GM21737 (cell line): Measurements from ENCODE around the gene PRKCZ.

Experiments
- ATAC-seq: cut with Tn5 transposase; IDR thresholded peaks from one replicate; pipeline ENCODE4 v1.9.1; 2021; ENCODE audit warnings: mild to moderate bottlenecking, moderate library complexity; ENCODE audit not compliant: unreplicated experiment

Gene PRKCZ

DNA sequence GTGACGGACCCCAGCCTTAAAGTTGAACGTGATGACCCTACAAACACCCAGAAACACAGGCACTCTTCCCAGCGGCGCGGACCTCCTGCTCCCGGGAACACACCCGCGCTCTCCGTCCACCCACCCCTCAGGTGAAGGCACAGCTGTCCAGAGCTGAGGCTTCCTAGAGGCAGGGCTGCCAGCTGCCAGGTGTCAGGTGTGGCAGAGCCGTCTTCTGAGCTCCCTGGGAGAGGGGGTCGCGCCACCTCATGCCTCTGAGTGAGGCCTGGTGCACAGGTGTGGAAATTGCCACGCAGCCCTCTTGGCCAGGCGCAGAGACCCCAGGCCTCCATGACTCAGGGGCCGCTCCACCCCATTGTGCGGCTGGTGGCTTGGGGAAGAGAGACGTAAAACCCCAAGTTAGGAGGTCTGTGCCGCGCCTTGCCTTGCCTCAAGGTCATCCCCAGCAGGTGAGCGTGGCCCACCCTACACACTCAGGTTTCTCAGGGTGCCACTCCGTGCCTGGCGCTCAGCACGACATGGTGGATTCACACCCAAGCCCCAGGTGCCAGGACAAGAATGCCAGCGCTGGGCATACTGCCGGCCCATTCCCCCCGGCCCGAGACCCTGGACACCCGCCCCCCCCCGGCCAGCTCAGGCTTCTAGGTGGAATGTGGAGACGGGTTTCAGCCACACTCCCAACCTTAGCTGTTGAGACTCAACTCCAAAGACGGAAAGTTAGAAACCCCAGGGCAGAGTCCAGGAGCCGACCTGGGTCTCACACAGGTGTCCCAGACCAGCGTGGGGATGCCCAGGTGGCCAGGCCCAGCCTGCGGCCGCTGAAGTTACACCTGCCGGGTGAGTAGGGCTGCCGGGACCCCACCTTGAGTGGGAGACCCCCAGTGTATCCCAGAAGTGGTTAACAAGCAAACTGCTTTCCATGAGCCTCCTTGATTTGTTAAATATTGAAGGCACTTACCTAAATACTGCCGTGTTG, 136.0 kb downstream of the PRKCZ start:
- no peak for ATAC-seq

- no peak for ATAC-seq
Measured at GRCh38 chr1:2186901-2187300, 136.7 kb downstream of the PRKCZ start.

- no peak for ATAC-seq
Measured at GRCh38 chr1:2187619-2188018, 137.4 kb downstream of the PRKCZ start.

DNA sequence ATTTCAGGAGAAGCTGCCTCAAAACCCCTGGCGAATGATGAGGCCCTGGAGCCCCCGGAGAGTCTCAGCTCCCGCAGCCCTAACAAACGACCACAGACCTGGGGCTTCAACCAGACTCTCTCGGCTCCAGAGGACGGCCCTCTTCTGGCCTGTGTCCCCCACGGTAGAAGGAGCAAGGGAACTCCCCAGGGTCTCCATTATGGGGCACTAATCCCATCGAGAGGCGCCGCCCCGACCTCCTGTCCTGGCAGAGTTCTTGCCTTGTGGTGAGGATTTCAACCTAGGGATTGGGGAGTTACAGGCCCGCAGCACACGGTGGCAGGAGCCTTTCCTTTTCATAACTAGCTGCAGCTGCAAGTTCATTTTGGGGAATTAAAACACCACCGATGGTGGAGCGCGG, 138.1 kb downstream of the PRKCZ start:
- no peak for ATAC-seq

DNA sequence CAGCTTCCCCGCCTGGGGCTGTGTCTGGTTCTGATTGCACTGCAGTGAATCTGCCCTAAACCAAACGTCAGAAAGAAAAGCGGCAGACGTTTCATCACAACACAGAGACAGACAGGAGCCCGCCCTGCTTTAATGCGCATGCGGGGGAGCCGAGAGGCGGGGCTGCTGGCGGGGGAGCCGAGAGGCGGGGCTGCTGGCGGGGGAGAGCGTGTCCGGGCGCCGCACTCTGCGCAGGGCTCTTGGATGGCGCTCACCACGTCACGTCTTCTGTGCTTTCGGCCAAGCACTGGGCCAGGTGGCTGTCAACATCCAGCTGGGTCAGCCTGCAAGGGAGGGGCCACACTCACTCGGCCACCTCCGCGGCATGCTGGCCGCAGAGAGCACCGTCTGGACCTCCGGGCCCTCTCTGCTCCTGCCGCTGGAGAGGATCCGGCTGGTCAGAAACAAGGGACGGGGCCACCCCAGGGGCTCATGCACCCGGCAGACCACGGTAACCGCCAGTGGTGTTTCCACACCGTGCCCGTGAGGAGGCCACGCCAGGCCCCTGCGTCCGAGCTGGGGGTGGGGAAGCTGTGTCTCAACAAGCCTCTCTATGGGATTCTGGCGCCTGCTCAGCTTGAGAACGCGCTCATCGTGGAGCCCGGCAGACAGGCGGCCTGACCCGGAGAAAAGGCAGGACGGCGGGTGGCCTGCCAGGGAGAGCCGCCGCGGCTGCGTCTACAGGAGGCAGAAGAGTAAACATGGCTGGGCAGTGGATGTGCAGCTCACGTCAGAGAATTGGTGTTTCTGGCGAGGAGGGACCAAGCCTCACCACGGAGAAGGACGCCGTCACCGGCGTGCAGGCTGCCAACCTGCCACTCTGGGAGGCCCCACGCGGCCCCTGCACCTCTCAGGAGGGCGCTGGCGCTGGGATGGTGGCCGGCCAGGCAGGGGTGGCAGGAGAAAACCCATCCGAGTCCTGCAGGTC, 139.5 kb downstream of the PRKCZ start:
- ATAC-seq: peak; percentile 52

DNA sequence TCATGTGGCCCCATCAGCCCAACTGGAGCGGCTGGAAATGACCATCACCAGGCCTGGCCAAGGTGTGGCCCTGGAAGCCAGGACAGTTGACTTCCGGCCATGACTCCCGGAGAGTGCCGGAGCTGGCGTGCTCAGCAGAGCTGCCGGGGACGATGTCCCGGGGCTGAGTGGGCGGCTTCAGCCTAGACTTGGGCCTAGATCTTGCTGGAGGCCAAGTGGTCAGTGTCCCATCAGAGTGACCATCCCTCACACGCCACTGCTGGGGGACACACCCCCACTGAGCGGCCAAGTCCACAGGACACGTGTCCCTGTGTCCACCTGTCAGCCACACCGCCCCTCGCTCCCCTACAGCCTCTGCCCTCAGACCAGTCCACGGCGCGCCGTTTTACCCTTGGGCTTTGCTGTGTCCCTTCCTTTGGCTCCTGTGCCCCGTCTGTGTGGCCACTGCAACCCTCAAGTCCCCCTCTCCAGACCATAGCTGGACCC, 140.3 kb downstream of the PRKCZ start:
- no peak for ATAC-seq

- no peak for ATAC-seq
Measured at GRCh38 chr1:2192031-2192995, 142.1 kb downstream of the PRKCZ start.

DNA sequence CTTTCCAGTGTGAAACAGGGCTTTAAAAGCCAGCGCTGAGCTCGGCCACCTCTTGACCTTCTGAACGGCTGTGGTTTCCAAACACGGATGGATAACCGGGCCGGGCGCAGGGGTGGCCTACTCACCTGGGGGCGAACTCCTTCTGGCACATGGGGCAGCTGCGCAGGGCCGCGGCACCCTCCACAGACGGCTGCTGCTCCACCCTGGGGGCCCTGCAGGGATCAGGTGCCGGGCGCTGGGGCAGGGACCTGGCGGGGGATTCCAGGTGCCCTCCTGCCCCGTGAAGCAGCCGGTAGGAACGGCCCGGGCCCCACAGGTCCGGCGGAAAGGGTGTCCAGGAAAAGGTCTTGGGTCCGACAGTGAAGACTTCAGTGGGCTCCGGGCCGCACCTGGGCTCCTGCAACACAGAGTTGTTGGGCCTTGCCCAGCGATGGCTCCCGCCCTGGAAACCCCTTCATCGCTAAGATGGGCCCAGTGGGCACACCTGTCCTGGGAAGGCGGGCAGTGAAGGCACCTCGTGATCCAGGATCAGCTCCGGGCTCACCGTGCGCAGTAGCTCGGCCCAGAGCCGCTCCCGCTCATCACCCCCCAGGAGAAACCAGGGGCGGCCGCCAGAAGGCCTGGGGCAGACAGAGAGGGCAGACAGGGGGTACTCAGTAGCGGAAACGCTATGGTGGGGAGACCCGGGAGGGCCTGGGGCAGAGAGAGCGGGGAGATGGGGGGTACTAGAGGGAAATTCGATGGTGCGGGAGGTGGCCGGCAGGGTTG, 143.5 kb downstream of the PRKCZ start:
- no peak for ATAC-seq

GRCh38 chr1:2194319-2194897, 144.2 kb downstream of the PRKCZ start, which contains the start of gene FAAP20:
Gene FAAP20, minus strand, starts transcription at chr1:2194772. Its CDS starts 23 bp downstream, at chr1:2194749.
- peak; percentile 39 for ATAC-seq

DNA sequence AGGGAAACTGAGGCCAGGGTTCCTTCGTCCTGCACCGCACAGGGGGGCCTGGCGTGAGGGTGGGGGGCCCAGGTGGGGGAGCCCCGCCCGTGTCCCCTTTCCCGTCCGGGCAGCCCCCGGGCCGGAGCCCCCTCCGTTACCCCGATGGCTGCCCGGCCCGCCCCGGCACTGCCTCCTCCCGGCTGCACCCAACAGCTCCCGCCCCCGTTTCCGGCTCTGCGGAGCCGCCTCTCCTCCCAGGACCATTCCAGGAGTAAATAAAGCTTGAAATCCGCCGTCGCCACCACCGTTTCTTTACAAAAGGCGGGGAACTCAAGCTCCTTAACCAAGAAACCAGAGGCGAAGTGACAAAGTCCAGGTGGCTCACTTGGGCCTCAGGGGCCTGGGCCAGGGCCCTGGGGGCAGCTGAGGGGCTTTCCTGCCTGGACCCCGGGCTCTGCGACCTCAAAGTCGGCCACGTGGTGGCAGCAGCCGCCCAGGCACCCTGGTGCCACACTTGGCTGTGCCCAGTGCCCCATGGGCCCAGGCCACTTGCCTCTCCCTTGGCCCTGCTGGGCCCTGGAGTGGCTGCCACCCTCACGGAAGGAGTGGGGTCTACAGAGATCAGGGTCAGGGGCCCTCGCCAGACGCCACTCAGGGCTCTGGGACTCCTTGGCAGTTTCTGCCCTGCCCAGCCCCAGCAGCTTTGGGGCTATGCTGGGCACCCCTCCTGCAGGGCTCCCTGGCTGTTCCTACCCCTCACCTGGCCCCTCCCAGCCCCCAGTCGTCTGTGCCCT, 144.9 kb downstream of the PRKCZ start:
- peak; percentile 54 for ATAC-seq

DNA sequence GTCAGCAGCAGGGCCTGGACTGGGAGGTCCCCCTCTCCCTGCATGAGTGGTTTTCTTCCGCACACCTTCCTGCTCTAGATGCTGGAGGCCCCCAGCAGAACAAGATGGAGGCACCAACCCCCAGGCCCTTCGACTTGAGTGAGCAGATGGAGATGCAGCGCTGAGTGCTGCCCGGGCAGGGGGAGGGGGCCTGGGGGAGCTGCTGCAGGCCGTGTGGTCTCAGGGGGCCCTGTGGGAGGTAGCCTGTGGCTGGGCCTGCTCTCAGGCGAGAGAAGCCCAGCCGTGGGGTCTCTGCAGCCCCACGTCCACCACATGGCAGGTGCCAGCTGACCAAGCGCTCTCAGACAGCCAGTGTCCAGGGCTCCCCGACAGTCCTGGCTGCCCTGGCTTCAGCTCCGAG, 145.6 kb downstream of the PRKCZ start:
- ATAC-seq: no peak

GRCh38 chr1:2196901-2197638, 146.9 kb downstream of the PRKCZ start:
- ATAC-seq: no peak

DNA sequence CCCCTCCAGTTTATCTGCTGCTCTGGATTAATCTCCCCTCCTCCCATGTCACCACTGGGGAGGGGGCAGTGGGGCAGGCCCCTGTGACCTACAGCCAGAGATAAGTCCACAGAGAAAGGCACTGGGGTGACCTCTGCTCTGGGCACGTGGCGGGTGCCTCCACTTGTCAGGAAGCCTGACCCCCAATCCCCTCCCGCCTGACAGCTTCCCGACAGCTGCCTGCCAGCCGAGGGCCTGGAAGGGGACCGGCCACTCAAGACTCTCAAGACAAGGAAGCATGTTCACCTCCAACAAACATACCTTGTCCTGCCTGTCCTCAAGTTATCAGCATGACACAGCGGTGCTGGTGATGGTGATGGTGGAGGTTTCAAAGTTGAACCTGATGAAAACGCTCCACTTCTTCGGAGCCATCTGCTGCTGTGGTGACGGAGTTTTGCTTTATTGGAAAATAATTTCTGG, 147.5 kb downstream of the PRKCZ start:
- ATAC-seq: no peak

DNA sequence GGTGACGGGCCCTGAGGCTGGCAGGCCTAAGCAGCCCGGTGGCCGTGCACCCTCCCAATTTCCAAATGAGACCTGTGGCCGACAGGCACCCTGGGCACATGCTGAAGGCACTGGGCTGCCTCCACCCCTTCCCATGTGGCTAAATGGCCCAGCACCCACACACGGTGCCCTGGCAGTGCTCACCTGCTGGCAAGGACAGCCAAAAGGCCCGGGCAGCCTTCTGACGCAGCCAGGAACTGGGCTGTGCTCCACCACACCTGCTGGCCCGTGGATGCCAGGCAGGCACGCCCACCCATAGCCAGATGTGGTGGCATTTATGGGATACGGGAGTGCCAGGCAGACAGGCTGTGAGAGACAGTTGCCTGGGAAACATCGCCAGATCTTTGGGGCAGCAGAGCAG, 148.4 kb downstream of the PRKCZ start:
- no peak for ATAC-seq

DNA sequence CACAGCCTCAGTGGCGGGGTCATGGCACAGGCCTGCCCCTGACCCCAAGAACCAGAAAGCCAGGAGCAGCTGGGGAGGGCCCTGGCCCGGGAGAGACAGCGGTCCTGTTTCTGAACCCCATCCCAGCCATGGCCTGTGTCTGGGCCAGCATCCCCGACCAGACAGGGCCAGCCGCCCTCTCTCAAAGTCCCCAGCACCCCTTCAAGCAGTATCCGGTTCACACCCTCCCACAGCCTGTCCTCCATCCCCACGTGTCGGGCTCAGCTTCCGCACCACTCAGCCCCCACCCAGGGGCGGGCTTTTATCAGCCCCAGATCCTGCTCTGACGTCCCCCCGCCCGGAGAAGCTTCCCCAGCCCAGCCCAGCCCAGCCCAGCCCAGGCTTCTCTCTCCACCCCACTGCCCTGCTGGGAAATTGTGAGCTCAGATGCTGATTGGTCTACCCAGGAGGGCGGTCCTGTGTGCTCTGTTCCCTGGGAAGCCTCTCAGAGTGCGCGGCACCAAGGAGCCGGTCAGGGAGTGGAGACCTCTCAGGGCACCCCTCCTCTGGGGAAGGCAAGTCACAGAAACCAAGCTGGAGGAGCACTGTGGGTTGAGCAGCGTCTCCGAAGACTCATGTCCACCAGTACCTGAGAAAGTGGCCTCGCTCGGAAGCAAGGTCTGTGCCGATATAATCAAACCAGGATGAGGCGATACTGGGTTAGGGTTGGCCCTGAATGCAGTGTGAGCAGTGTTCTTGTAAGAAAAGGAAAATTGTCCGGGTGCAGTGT, 149.0 kb downstream of the PRKCZ start:
- ATAC-seq: no peak

GRCh38 chr1:2200308-2200943, 150.2 kb downstream of the PRKCZ start:
- ATAC-seq: no peak
